ENCODE measurements around the gene KRT35.
"Not testable (repeated sequence)": the region's sequence is repeated elsewhere in the genome, so short reads cannot be mapped to it uniquely, and the experiment has no call there.

The KRT35 gene

GRCh38 chr17:41453066-41453465 is 27.9 kb downstream of the KRT35 start:
- no peak for DNase-seq (ENCODE audit: low read depth in 2 of 2)

DNA sequence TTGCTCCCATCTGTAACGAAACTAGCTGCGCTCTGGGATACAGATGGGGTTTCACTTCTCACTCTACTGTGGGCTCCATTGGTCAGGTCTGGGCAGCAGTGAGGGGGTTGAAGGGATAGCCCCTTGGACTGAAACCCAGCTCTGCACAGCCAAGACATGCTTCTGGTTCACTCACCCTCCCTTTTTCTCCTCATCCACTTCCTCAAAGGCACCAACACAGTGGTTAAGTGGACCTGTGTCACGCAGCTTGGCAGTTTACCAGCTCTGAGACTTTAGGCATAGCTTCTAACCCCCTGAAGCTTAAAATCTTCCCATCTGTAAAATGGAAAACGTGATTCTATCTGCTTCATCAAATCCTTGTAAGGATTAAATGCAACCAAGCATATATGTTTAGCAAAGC is 28.7 kb downstream of the KRT35 start:
- DNase-seq (ENCODE audit: low read depth in 2 of 2): no peak

DNA sequence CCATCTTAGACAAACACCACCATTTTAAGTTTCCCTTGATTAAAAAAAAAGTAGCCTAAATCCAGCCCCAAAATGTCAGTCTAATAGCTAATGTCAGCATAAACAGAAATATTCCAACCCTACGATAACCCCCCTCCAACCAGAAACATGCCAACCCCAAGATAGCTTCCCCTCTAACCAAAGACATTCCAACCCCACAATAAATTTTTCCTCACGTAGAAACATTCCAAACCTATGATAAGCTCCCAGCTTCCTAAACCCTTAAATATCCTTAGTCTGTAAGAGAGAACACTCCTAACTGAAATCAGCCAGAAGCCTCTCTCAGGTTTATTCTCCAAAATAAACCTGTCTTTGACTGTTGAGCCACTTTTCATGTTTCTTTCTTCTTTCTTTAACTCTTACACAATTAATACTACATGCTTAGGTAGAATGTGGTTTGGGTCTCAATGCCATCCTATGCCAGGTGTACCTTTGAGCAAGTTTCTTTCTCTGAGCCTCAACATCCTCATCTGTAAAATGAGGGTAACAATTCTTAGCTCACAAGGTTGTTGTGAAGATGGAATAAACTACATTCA is 29.7 kb downstream of the KRT35 start:
- DNase-seq (ENCODE audit: low read depth in 2 of 2): no peak

- DNase-seq (ENCODE audit: low read depth in 2 of 2): no peak
Measured at GRCh38 chr17:41449008-41449407, 31.9 kb downstream of the KRT35 start.

- no peak for DNase-seq (ENCODE audit: low read depth in 2 of 2)
Measured at GRCh38 chr17:41448506-41448905, 32.4 kb downstream of the KRT35 start.

DNA sequence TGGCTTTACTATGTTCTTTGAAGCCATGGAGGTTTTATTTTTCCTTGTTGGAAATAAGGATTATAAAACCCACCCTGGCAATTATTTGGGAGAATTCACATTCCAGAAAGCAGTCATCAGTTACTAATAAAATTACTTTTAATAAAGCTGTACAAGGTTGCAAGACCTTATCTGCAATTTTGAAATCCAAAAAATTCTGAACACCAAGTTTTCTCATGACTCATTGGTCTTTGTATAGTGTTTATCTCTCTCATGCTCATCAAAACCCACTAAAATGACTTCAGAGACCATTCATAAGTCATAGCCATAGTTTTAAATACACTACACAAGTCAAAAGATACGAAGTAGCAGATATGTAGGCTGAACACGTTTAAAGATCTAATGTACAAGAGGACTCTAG is 34.1 kb downstream of the KRT35 start:
- no peak for DNase-seq (ENCODE audit: low read depth in 2 of 2)

GRCh38 chr17:41444640-41445039 is 36.3 kb downstream of the KRT35 start:
- DNase-seq (ENCODE audit: low read depth in 2 of 2): no peak

DNA sequence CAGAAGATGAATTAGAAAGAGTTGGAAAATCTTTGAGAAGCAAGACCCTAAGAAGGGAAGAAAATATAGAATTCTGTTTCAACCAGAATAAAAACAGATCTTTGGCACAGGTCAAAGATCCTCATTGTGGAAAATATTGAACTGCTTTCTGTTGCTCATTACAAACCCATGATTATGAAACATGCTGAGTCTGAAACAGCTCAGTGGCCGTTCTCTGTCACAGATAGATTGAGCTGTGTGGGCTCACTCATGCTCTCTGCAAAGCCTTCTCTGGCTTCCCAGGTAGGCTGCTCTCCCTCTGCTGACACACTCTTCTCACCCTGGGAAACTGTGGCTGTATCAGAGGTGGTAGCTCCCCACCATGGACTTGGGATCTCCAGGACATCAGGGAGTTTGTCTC is 36.8 kb downstream of the KRT35 start:
- DNase-seq (ENCODE audit: low read depth in 2 of 2): no peak

- no peak for DNase-seq (ENCODE audit: low read depth in 2 of 2)
Measured at GRCh38 chr17:41442739-41443138, 38.2 kb downstream of the KRT35 start.

- no peak for DNase-seq (ENCODE audit: low read depth in 2 of 2)
Measured at GRCh38 chr17:41440531-41441033, 40.4 kb downstream of the KRT35 start, which contains the start of gene KRT38. KRT38 (minus strand) TSS chr17:41440983; CDS start chr17:41440921, 62 bp downstream.

DNA sequence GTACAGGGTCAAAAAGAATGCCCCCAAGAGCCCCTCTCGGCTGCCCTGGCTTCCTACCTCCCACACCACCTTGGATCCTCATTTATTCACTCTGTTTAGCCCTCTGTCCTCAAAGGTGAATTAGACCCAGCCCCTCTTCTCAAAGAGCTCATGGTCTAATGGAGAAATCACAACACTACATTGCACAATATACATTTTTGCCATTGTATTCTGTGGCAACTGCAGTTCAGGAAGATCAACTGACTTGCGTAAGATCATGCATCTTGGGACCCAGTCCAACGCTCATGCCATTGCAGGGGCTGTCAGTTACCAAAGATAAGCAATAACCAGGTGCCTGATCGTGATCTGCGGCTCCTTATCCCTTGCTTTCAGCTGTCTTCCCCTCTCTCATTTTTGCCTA is 41.6 kb downstream of the KRT35 start:
- DNase-seq (ENCODE audit: low read depth in 2 of 2): no peak

- DNase-seq (ENCODE audit: low read depth in 2 of 2): no peak
Measured at GRCh38 chr17:41437769-41438168, 43.2 kb downstream of the KRT35 start.

GRCh38 chr17:41437254-41437653 is 43.7 kb downstream of the KRT35 start:
- no peak for DNase-seq (ENCODE audit: low read depth in 2 of 2)

DNA sequence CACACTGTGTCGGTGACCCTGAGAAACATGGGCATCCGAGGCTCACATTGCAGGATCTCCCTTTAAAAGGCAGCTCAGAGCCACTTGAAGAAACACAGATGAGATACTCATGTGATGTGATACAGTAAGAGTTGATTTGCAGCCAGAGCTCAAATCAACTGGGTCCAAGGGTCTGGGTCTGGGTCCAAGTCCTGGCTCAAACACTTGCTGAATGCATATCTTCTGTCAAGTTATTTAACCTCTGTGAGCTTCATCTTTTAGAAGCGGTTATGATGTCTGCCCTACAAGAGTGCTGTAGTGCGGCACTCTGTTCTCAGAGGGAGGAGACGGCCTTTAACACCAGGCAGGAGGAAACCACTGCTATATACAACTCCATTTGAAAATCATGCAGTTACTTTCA is 46.5 kb downstream of the KRT35 start:
- no peak for DNase-seq (ENCODE audit: low read depth in 2 of 2)

DNA sequence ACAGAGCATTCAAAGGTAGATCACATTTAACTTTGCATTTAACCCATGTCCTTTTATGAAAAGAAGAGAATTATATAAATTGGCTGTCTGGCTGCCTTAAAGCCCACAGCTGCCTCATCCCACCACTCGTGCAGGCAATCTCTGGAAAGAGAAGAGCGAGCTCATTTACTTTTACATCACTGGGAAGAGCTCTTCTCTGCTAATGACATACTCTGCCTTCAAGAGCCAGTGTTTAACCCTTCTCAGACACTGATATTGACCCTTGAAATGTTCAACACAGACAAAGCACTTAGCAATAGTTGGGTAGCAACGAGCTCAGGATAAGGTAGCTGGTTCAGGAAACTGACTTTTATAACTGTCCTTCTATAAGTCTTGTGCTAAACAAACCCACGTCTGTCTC is 46.9 kb downstream of the KRT35 start:
- no peak for DNase-seq (ENCODE audit: low read depth in 2 of 2)

- no peak for DNase-seq (ENCODE audit: low read depth in 2 of 2)
Measured at GRCh38 chr17:41433586-41433985, 47.4 kb downstream of the KRT35 start.

GRCh38 chr17:41430376-41430775 is 50.6 kb downstream of the KRT35 start:
- DNase-seq (ENCODE audit: low read depth in 2 of 2): not testable (repeated sequence)

DNA sequence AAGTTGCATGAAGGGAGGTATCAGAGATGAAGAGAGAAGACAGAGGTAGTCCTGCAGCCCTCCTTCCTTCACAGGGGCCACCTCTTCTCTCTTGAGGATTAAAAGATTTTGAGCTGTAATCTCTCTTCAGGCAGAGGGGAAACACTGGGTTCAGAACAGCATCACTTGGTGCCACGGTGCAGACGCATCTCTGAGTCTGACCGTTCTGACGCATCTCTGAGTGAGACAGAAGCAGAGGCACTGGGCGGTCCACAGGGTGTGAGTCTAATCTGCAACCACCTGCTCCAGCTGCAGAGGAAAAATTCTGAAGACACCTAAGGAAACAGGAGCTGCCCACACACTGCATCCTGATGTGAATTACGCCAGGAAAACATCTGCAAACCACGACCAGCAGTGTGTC is 51.3 kb downstream of the KRT35 start:
- DNase-seq (ENCODE audit: low read depth in 2 of 2): no peak

- no peak for DNase-seq (ENCODE audit: low read depth in 2 of 2)
Measured at GRCh38 chr17:41428591-41429291, 52.2 kb downstream of the KRT35 start.
